ENCODE data around the gene KCNK16. TPM values are rescaled to one million over a fixed set of nuclear protein-coding genes. Genes with fewer than 3 reads are reported as not detected.
A peak's percentile ranks its signal among the peaks of the same experiment; 100 is the strongest.

The KCNK16 gene
- total and polyA plus RNA-seq, 2 donors from 2014 or later: not detected

GRCh38 chr6:39310542-39310941 lies 12.0 kb downstream of the KCNK16 start:
- no peak overlapping the region for H3K27ac ChIP-seq (ENCODE audit: low read depth in 2 of 2, low read length in 2 of 2)
- TF ChIP-seq, protein P1, sequence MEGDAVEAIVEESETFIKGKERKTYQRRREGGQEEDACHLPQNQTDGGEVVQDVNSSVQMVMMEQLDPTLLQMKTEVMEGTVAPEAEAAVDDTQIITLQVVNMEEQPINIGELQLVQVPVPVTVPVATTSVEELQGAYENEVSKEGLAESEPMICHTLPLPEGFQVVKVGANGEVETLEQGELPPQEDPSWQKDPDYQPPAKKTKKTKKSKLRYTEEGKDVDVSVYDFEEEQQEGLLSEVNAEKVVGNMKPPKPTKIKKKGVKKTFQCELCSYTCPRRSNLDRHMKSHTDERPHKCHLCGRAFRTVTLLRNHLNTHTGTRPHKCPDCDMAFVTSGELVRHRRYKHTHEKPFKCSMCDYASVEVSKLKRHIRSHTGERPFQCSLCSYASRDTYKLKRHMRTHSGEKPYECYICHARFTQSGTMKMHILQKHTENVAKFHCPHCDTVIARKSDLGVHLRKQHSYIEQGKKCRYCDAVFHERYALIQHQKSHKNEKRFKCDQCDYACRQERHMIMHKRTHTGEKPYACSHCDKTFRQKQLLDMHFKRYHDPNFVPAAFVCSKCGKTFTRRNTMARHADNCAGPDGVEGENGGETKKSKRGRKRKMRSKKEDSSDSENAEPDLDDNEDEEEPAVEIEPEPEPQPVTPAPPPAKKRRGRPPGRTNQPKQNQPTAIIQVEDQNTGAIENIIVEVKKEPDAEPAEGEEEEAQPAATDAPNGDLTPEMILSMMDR (IDR thresholded peaks at IDR 0.05; ENCODE audit: borderline replicate concordance, extremely low read depth, insufficient read depth): no peak
- intact Hi-C loops (cut with DNase I): loop anchor here (10.0 kb wide), 1 partner anchor 336 kb away; no protein-coding TSS in a partner anchor

GRCh38 chr6:39309942-39310531 lies 12.5 kb downstream of the KCNK16 start:
- TF ChIP-seq, protein P1 (IDR thresholded peaks at IDR 0.05; ENCODE audit: borderline replicate concordance, extremely low read depth, insufficient read depth): peak; percentile 95
- Histone ChIP-seq H3K27ac (ENCODE audit: low read depth in 2 of 2, low read length in 2 of 2) (no peak overlapping the region), H3K27me3 (ENCODE audit: control insufficient read depth, insufficient read depth, low read length) (peaks cover 21% of the 10 kb centered on the region), H3K9me3 (ENCODE audit: control insufficient read depth in 2 of 3, insufficient read depth in 1 of 3, low read length in 3 of 3) (no peaks in the 10 kb centered on the region), H3K36me3 (ENCODE audit: control insufficient read depth in 2 of 3, insufficient read depth in 3 of 3, low read length in 3 of 3) (no peaks in the 10 kb centered on the region), H3K4me1 (ENCODE audit: control insufficient read depth in 2 of 3, insufficient read depth in 2 of 3, low read depth in 1 of 3, low read length in 3 of 3) (peaks cover 0 to 5% (median 0%) of the 10 kb centered on the region in 3 donors), H3K4me3 (ENCODE audit: low read length in 3 of 3) (no peak overlapping the region), H3K9ac (ENCODE audit: low read length in 3 of 3) (no peak overlapping the region)
- intact Hi-C loops (cut with DNase I): loop anchor here (10.0 kb wide), 2 partner anchors 335 to 435 kb away; no protein-coding TSS in a partner anchor
- FAIRE-seq (no peak), DNase-seq (peak in 4 of 5 donors; percentile 76 to 82 (median 80))

More at GRCh38 chr6:39310542-39310941, 12.0 kb downstream of the KCNK16 start:
- H3K27me3 ChIP-seq (ENCODE audit: control insufficient read depth, insufficient read depth, low read length): peaks cover 21% of the 10 kb centered on the region
- peaks cover 0 to 5% (median 0%) of the 10 kb centered on the region in 3 donors for H3K4me1 ChIP-seq (ENCODE audit: control insufficient read depth in 2 of 3, insufficient read depth in 2 of 3, low read depth in 1 of 3, low read length in 3 of 3)
- no peaks in the 10 kb centered on the region for H3K36me3 ChIP-seq (ENCODE audit: control insufficient read depth in 2 of 3, insufficient read depth in 3 of 3, low read length in 3 of 3)
- no peak overlapping the region for H3K9ac ChIP-seq (ENCODE audit: low read length in 3 of 3)
- DNase-seq (no peak), FAIRE-seq (no peak)
- H3K9me3 ChIP-seq (ENCODE audit: control insufficient read depth in 2 of 3, insufficient read depth in 1 of 3, low read length in 3 of 3): no peaks in the 10 kb centered on the region
- H3K4me3 ChIP-seq (ENCODE audit: low read length in 3 of 3): no peak overlapping the region

- peaks cover 0 to 5% (median 0%) of the 10 kb centered on the region in 3 donors for H3K4me1 ChIP-seq (ENCODE audit: control insufficient read depth in 2 of 3, insufficient read depth in 2 of 3, low read depth in 1 of 3, low read length in 3 of 3)
- peaks cover 14% of the 10 kb centered on the region for H3K27me3 ChIP-seq (ENCODE audit: control insufficient read depth, insufficient read depth, low read length)
- intact Hi-C loops (cut with DNase I): loop anchor here (10.0 kb wide), 1 partner anchor 433 kb away; no protein-coding TSS in a partner anchor
- no peaks in the 10 kb centered on the region for H3K9me3 ChIP-seq (ENCODE audit: control insufficient read depth in 2 of 3, insufficient read depth in 1 of 3, low read length in 3 of 3)
- no peak overlapping the region for H3K27ac ChIP-seq (ENCODE audit: low read depth in 2 of 2, low read length in 2 of 2)
- no peak overlapping the region for H3K9ac ChIP-seq (ENCODE audit: low read length in 3 of 3)
- no peaks in the 10 kb centered on the region for H3K36me3 ChIP-seq (ENCODE audit: control insufficient read depth in 2 of 3, insufficient read depth in 3 of 3, low read length in 3 of 3)
- no peak for DNase-seq
- H3K4me3 ChIP-seq (ENCODE audit: low read length in 3 of 3): no peak overlapping the region
- TF ChIP-seq, protein P1 (IDR thresholded peaks at IDR 0.05; ENCODE audit: borderline replicate concordance, extremely low read depth, insufficient read depth): no peak
- no peak for FAIRE-seq
These were observed 15.0 kb downstream of the KCNK16 start for GRCh38 chr6:39307462-39307861.

Data from kidney (tissue), 14 donors.